GM18867 (cell line): ENCODE measurements around the gene PACSIN1.

ENCODE experiments used
- ATAC-seq: cut with Tn5 transposase; IDR thresholded peaks from one replicate; pipeline ENCODE4 v1.9.1; 2021; ENCODE audit warnings: mild to moderate bottlenecking, moderate library complexity; ENCODE audit not compliant: unreplicated experiment

The PACSIN1 gene

GRCh38 chr6:34543421-34543820 is 77.5 kb downstream of the PACSIN1 start:
- ATAC-seq, result no peak

GRCh38 chr6:34544052-34544604 is 78.3 kb downstream of the PACSIN1 start:
- no peak for ATAC-seq

GRCh38 chr6:34544776-34545471 is 79.0 kb downstream of the PACSIN1 start:
- no peak for ATAC-seq

GRCh38 chr6:34546551-34547321 is 80.9 kb downstream of the PACSIN1 start:
- ATAC-seq, result no peak

GRCh38 chr6:34547701-34548644 is 82.1 kb downstream of the PACSIN1 start:
- ATAC-seq, result no peak

- no peak for ATAC-seq
Measured at GRCh38 chr6:34549026-34549803, 83.3 kb downstream of the PACSIN1 start.

- ATAC-seq, result no peak
Measured at GRCh38 chr6:34549804-34550202, 83.9 kb downstream of the PACSIN1 start.

DNA sequence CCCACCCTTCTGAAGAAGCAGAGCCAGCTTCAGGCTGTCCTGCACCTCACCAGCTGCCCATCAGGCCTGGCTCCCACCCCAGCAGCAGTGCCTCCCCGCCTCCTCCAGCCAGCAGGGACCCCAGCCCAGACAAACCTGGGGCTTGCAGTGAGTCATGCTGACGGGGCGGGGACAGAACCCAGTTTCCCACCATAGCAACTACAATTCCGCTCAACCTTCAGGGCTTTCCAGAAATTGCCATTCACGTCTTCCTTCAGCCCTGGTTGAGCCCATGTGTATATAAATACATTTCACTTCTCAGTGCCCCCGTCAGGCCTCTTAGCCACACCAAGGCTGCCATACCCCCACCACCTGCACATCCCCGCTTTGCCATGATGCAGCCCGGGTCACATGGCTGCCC is 85.8 kb downstream of the PACSIN1 start:
- no peak for ATAC-seq

DNA sequence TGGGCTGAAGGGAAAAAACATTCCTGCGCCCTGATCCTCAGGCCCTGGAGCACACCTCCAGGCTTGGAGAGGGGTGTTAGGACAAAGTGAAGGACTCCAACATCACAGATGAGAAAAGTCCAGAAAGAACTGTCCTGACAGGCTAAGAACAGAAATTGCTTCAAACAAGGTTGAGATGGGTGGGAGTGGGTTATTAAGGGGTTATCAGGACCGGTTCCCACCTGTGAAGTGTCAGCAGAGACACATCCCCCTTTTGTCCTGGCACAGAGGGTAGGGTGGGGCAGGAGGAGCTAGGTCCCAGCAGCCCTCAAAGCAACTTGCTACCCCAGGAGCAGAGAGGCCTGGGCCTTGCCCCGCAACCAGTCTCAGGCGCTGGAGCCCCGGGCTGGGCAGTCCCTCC is 86.7 kb downstream of the PACSIN1 start:
- ATAC-seq, result no peak

GRCh38 chr6:34553146-34553545 is 87.3 kb downstream of the PACSIN1 start:
- ATAC-seq, result no peak

DNA sequence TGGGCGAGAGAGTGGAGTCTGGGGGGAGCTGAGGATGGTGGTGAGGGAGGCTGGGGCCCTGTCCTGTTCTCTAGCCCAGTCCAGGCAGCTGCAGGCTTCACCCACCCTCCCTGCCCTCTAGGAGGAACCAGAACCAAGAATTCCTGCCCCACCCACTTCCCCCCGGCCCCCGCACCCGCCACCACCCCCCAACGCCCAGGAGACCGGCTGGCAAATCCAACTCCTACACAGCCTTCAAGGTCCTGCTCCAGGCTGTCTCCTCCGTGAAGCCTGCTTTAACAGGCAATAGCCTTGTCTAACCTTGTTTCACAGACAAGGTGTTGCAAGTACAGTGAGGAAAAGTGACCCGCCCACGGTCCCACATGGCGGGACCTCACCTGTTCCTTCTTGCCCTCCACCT is 87.9 kb downstream of the PACSIN1 start:
- ATAC-seq, result no peak

DNA sequence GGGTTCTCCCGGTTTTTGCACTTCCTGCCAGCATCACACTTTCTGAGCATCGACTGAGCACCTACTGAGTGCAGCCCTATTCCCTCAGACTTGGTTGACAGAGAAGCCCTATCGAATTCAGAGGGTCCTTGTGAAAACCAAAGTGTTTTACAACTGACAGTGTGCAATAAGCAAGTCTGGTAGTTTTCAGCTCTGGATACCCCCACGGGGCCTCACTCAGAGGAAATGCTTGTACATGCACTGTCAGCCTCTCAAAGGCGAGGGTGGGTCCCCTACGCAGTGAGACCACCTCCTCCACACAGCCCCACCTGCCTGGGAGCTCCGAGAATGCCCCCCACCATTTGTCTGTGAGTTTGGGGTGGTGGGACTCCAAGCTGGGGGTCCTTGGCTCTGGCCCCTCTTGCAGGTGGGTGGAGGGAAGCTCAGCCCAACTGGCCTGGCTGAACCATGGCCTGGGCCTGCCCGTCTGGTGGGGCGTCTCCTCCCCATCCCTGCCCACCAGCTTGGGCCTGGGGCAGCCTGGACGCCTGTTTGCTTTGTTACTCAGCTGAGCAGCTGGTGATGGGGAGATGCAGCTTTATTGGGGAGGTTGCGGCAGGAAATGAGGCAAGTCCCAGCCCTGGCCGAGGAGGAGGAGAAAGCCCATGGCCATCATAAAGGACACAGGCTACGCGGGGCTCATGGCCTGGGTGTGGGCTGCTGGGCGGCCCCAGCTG is 88.6 kb downstream of the PACSIN1 start:
- ATAC-seq, result no peak

GRCh38 chr6:34555007-34555322 is 89.1 kb downstream of the PACSIN1 start:
- ATAC-seq, result no peak

DNA sequence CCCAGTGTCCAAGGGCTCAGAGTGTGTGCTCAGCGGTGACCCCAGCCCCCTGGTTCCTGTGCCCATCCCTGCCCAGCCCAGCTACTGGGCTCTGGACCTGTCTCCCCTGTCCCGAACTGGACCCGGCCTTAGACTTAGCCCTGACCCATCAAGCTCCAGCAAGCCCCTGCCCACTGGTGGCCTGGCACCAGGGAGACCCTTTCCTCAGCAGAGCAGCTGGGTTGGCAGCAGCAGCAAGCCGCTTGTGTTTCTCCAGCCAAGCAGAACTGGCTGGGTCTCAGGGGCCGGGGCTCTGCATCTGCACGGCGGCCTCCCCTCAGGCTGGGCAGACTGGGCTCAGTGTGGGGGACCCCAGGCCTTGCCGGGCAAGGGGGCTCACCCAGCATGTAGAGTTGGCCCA is 89.5 kb downstream of the PACSIN1 start:
- no peak for ATAC-seq

DNA sequence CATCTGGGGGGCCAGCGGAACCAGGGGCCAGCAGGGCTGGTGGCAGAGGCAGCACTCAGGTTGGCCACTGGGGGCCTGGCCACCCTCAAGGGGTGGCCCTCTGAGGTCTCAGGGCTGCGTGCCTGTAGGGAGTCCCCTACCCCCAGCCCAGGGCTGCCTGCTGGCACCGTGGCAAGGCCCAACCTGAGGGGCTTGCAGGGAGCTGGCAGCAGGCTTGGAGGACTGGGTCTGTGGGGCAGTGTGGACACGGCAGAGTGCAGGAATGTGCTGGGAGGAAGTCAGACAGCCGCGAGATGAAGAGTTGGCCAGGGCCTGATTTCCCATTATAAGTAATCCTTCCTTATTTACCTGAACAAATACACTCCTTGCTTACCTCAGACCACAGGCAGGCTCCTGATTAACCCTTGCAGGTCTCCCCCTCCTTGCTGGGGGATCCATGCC is 90.2 kb downstream of the PACSIN1 start, which contains the start of gene SPDEF:
Gene SPDEF (minus strand): TSS at position 299 of the 441 bp plus-strand sequence. CDS start 11,874 bp downstream, outside the sequence.
- no peak for ATAC-seq

- ATAC-seq, result no peak
Measured at GRCh38 chr6:34556493-34556892, 90.6 kb downstream of the PACSIN1 start.

DNA sequence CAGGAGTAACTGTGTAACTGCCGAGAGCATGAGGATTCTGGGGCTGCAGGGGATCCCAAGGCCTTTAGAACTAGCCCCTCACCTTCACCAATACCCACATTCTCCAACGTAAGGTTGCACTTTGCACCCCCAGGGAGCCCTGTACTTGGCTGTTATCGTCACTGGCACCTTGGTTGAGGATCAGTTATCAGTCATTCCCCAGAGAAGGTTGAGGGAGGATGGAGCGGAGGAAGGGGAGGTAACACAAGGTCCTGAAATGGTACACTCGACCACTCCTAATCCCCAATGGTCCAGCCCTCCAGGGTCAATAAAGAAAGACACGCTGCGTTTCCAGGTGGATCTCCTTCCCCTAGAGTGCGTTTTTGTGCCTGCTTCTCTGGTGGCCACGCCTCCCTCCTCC is 91.4 kb downstream of the PACSIN1 start:
- no peak for ATAC-seq

- no peak for ATAC-seq
Measured at GRCh38 chr6:34558172-34558714, 92.4 kb downstream of the PACSIN1 start.

GRCh38 chr6:34559651-34560365 is 93.9 kb downstream of the PACSIN1 start:
- no peak for ATAC-seq
